Heart left ventricle (tissue), 16 donors: ENCODE results near the gene YEATS2. TPM values are rescaled to one million over a fixed set of nuclear protein-coding genes. Genes with fewer than 3 reads are reported as not detected.
"Not testable (repeated sequence)": the region's sequence is repeated elsewhere in the genome, so short reads cannot be mapped to it uniquely, and the experiment has no call there.

Experiments used
- ATAC-seq, 4 donors: fragments of 200-7000 bp; cut with Tn5 transposase; one replicate each; pipeline ENCODE4 v1.9.1; 2020 to 2022; ENCODE audit warnings: moderate library complexity in 4 of 4, mild to moderate bottlenecking in 3 of 4, moderate number of reproducible peaks in 1 of 4
- DNase-seq, 5 donors: peaks; one replicate each; pipeline ENCODE4 v3.0.0-alpha.2; 2020
- H3K27ac ChIP-seq, 12 donors: fragments of 200-600 bp; sonication (generic) in 4 of 12; one replicate each; pipeline versions ENCODE4 v1.5.0 to v1.8.0; 2016 to 2022; ENCODE audit warnings: mild to moderate bottlenecking in 2 of 12
- H3K27me3 ChIP-seq, 9 donors: fragments of 200-600 bp; sonication (generic) in 2 of 9; one replicate each; pipeline versions ENCODE4 v1.5.1 to v1.8.0; 2016 to 2022; ENCODE audit warnings: mild to moderate bottlenecking in 3 of 9
- H3K36me3 ChIP-seq, 9 donors: fragments of 200-600 bp; sonication (generic) in 2 of 9; one replicate each; pipeline versions ENCODE4 v1.5.0 to v1.8.0; 2018 to 2022; ENCODE audit warnings: mild to moderate bottlenecking in 2 of 9
- H3K4me1 ChIP-seq, 12 donors: fragments of 200-600 bp; sonication (generic) in 4 of 12; one replicate each; pipeline versions ENCODE4 v1.5.0 to v1.8.0; 2016 to 2022; ENCODE audit warnings: mild to moderate bottlenecking in 3 of 12
- H3K4me3 ChIP-seq, 12 donors: fragments of 200-600 bp; sonication (generic) in 4 of 12; one replicate each; pipeline versions ENCODE4 v1.5.0 to v1.8.0; 2017 to 2022; ENCODE audit warnings: mild to moderate bottlenecking in 9 of 12, moderate library complexity in 4 of 12
- H3K9me3 ChIP-seq, 12 donors: fragments of 200-600 bp; sonication (generic) in 4 of 12; one replicate each; pipeline versions ENCODE4 v1.5.0 to v1.8.0; 2016 to 2022; ENCODE audit warnings: mild to moderate bottlenecking in 1 of 12
- CTCF ChIP-seq, 12 donors: fragments of 200-600 bp; sonication (generic) in 4 of 12; IDR thresholded peaks; one replicate each; pipeline versions ENCODE4 v1.5.0 to v1.8.0; 2018 to 2022; ENCODE audit warnings: antibody characterized with exemption in 12 of 12, mild to moderate bottlenecking in 5 of 12
- POLR2A ChIP-seq, 2 donors: fragments of 450-650 bp; IDR thresholded peaks; one replicate each; pipeline ENCODE4 v1.6.1; 2017; ENCODE audit warnings: antibody characterized with exemption in 2 of 2, mild to moderate bottlenecking in 2 of 2, moderate library complexity in 2 of 2
- WGBS, 4 donors: extraction: QIAGEN DNeasy Blood & Tissue Kit in 2 of 4; methylation state at CpG; one replicate each; pipeline versions ENCODE4 v1.1.5 to v1.1.7; 2013 to 2018; 5-methylcytosine and 5-hydroxymethylcytosine counted together
- intact Hi-C, 10 donors: fragments of 100-400 bp; cut with DNase I; formaldehyde crosslinking; loops; one replicate each; pipeline versions ENCODE4 v1.11.1 to v1.14.2; 2022
- polyA plus RNA-seq, 2 donors: library from polyadenylated mRNA; stranded (reverse); fragments of 200-250 nt; gene quantifications; one replicate each; pipeline ENCODE4 v1.2.3, GENCODE V29; 2013
- total RNA-seq, 9 donors: library from RNA; depleted of rRNA in 2 of 9; stranded (reverse); fragments of >200 nt in 2 of 9; fragmentation: NEBNext Ultra II Directional in 3 of 9; extraction: Animal tissue kit (Norgen Biotek cat#: 25700) in 3 of 9; gene quantifications; one replicate each; pipeline versions ENCODE4 v1.1.0 to v1.2.4, GENCODE V29; 2016 to 2023
- donor health status: ischemic (EF 13 %, LVEDD 7.1; RV severe dilation, severe dysfunction).
- donor health status: healthy with polysubstance abuse.
- donor health status: DM: no; HTN: yes; CAD: no.
- donor health status: DM: no; HTN: no; CAD: no.
- donor health status: ischemic (EF 25% LVEDD 6.9; RV normal size, moderate dysfunction).
- donor health status: ischemic (EF 25% LVEDD 5.7; RV mildly dilated, moderate dysfunction).
- donor health status: healthy.
- donor health status: DM: yes; HTN: yes; CAD: no.
- donor health status: ischemic (EF 35%, LVEDD 5.7; RV mildly dilated, moderate dysfunction).
- donor health status: nonischemic (EF 11% LVEDD 7.7; RV severe dilation, severe dysfunction).
- donor health status: DM: yes; HTN: yes; CAD: no.
- donor health status: PGD.
- donor health status: ischemic (EF 29% LVEDD 5.4; RV normal size, mild dysfunction).
- donor health status: nonischemic (EF 23%, LVEDD 6.1; RV moderate dilation, normal function).

The YEATS2 gene
- total and polyA plus RNA-seq, 11 donors: 3.2 to 21.2 (median 9.8) TPM

- H3K4me1 ChIP-seq: peaks cover 0 to 19% (median 4%) of the 10 kb centered on the region in 12 donors
- 71 to 90% (median 88%) methylated on average over 3 of the region's 3 CpGs for WGBS, 4 donors
- no peaks in the 10 kb centered on the region for H3K27me3 ChIP-seq
- H3K4me3 ChIP-seq: no peak overlapping the region
- H3K36me3 ChIP-seq: peaks cover 0 to 93% (median 77%) of the 10 kb centered on the region in 9 donors
- H3K9me3 ChIP-seq: no peaks in the 10 kb centered on the region
- intact Hi-C loops: no loop called here
- no peak for DNase-seq
- TF ChIP-seq POLR2A (IDR thresholded peaks at IDR 0.05) (no peak), CTCF (IDR thresholded peaks at IDR 0.05) (no peak)
- no peak for ATAC-seq
- no peak overlapping the region for H3K27ac ChIP-seq
Measured at GRCh38 chr3:183774631-183775030, 77.0 kb downstream of the YEATS2 start.

- TF ChIP-seq CTCF (IDR thresholded peaks at IDR 0.05) (no peak), POLR2A (IDR thresholded peaks at IDR 0.05) (no peak)
- DNase-seq: peak; percentile 53 to 76 (median 67)
Measured at GRCh38 chr3:183775781-183776180, 78.2 kb downstream of the YEATS2 start.

GRCh38 chr3:183776451-183776850 is 78.9 kb downstream of the YEATS2 start:
- peaks cover 0 to 26% (median 4%) of the 10 kb centered on the region in 12 donors for H3K4me1 ChIP-seq
- H3K27ac ChIP-seq: peak overlapping the region in 1 of 12 donors; percentile 12
- peaks cover 0 to 100% (median 91%) of the 10 kb centered on the region in 9 donors for H3K36me3 ChIP-seq
- intact Hi-C loops, ATAC-seq, DNase-seq, H3K27me3 ChIP-seq, H3K4me3 ChIP-seq, H3K9me3 ChIP-seq: not testable (repeated sequence)
- 87 to 95% (median 90%) methylated on average over 5 of the region's 5 CpGs for WGBS, 4 donors

More at GRCh38 chr3:183775781-183776180, 78.2 kb downstream of the YEATS2 start:
- intact Hi-C loops: no loop called here
- H3K36me3 ChIP-seq: peaks cover 0 to 98% (median 85%) of the 10 kb centered on the region in 9 donors
- H3K27ac ChIP-seq: no peak overlapping the region
- peak; percentile 76 to 94 (median 84) for ATAC-seq
- peaks cover 0 to 26% (median 4%) of the 10 kb centered on the region in 12 donors for H3K4me1 ChIP-seq
- H3K27me3 ChIP-seq: no peaks in the 10 kb centered on the region
- 40 to 52% (median 45%) methylated on average over 5 of the region's 5 CpGs for WGBS, 4 donors
- H3K4me3 ChIP-seq: no peak overlapping the region
- no peaks in the 10 kb centered on the region for H3K9me3 ChIP-seq

- no peak overlapping the region for H3K4me3 ChIP-seq
- no peak for ATAC-seq
- TF ChIP-seq CTCF (IDR thresholded peaks at IDR 0.05): no peak
- TF ChIP-seq POLR2A (IDR thresholded peaks at IDR 0.05): no peak
- no peaks in the 10 kb centered on the region for H3K9me3 ChIP-seq
- H3K36me3 ChIP-seq: peaks cover 0 to 100% (median 89%) of the 10 kb centered on the region in 9 donors
- WGBS, 4 donors: 93 to 96% (median 94%) methylated on average over 4 of the region's 4 CpGs
- DNase-seq: no peak
- H3K27me3 ChIP-seq: no peaks in the 10 kb centered on the region
- intact Hi-C loops: no loop called here
- peaks cover 0 to 26% (median 4%) of the 10 kb centered on the region in 12 donors for H3K4me1 ChIP-seq
- no peak overlapping the region for H3K27ac ChIP-seq
Measured at GRCh38 chr3:183777016-183777618, 79.5 kb downstream of the YEATS2 start.
